G401.6 (cell line): ENCODE results near the gene CHD9.

ENCODE experiments used
- FAIRE-seq: peaks from 2 replicates; lab custom pipeline; 2012; peaks lifted over from hg19 to GRCh38; lab: Jason Lieb, UNC

Gene CHD9

GRCh38 chr16:53078765-53079485, 24.1 kb downstream of the CHD9 start:
- FAIRE-seq, result no peak

- no peak for FAIRE-seq
Measured at GRCh38 chr16:53080345-53081031, 25.7 kb downstream of the CHD9 start.

- FAIRE-seq, result no peak
Measured at GRCh38 chr16:53081032-53081424, 26.2 kb downstream of the CHD9 start.

GRCh38 chr16:53081686-53082407, 27.1 kb downstream of the CHD9 start:
- FAIRE-seq, result no peak

GRCh38 chr16:53082509-53082908, 27.7 kb downstream of the CHD9 start:
- no peak for FAIRE-seq

- no peak for FAIRE-seq
Measured at GRCh38 chr16:53083119-53083518, 28.3 kb downstream of the CHD9 start.

GRCh38 chr16:53084141-53084541, 29.4 kb downstream of the CHD9 start:
- FAIRE-seq, result no peak

- FAIRE-seq, result no peak
Measured at GRCh38 chr16:53084746-53085334, 30.0 kb downstream of the CHD9 start.

GRCh38 chr16:53085369-53085843, 30.6 kb downstream of the CHD9 start:
- FAIRE-seq, result no peak

- no peak for FAIRE-seq
Measured at GRCh38 chr16:53085931-53086421, 31.2 kb downstream of the CHD9 start.

- no peak for FAIRE-seq
Measured at GRCh38 chr16:53087101-53087500, 32.3 kb downstream of the CHD9 start.

- FAIRE-seq, result no peak
Measured at GRCh38 chr16:53089434-53090285, 34.9 kb downstream of the CHD9 start.

- no peak for FAIRE-seq
Measured at GRCh38 chr16:53090286-53090590, 35.4 kb downstream of the CHD9 start.

- FAIRE-seq, result no peak
Measured at GRCh38 chr16:53090591-53091411, 36.0 kb downstream of the CHD9 start.

- FAIRE-seq, result no peak
Measured at GRCh38 chr16:53091466-53092211, 36.8 kb downstream of the CHD9 start.

- no peak for FAIRE-seq
Measured at GRCh38 chr16:53092284-53092683, 37.5 kb downstream of the CHD9 start.

GRCh38 chr16:53093162-53093744, 38.5 kb downstream of the CHD9 start:
- FAIRE-seq, result no peak

GRCh38 chr16:53094013-53094630, 39.3 kb downstream of the CHD9 start:
- no peak for FAIRE-seq

- FAIRE-seq, result no peak
Measured at GRCh38 chr16:53097190-53097589, 42.4 kb downstream of the CHD9 start.
